Panc1 (cell line): ENCODE results near the gene CNR2.

Experiments used
- CTCF ChIP-seq: fragments of 450-650 bp; IDR thresholded peaks from 2 replicates; pipeline ENCODE4 v1.5.1; 2017; ENCODE audit warnings: mild to moderate bottlenecking
- POLR2AphosphoS5 ChIP-seq: IDR thresholded peaks from 2 replicates; pipeline ENCODE4 v1.6.1; 2012; ENCODE audit warnings: mild to moderate bottlenecking, low read depth, low read length, moderate library complexity
- REST ChIP-seq, 2 experiments: IDR thresholded peaks; 2 replicates each; pipeline ENCODE4 v1.6.1; 2011 to 2012; ENCODE audit warnings: low read depth in 2 of 2, control low read depth in 1 of 2, low read length in 1 of 2, mild to moderate bottlenecking in 1 of 2, moderate library complexity in 1 of 2; ENCODE audit not compliant: insufficient read depth in 1 of 2
- SIN3A ChIP-seq: IDR thresholded peaks from 2 replicates; pipeline ENCODE4 v1.6.1; 2012; ENCODE audit warnings: low read depth, mild to moderate bottlenecking, low read length, moderate library complexity, borderline replicate concordance; ENCODE audit not compliant: insufficient read depth

- TF ChIP-seq CTCF (no peak), SIN3A (no peak), POLR2AphosphoS5 (0 out of 2 replicates have a peak, but pooled peaks have one; percentile 16), REST (IDR thresholded peaks at IDR 0.05; ENCODE audit: insufficient read depth in 1 of 2, low read depth in 2 of 2, low read length in 1 of 2) (no peak)
These were observed 47.3 kb upstream of the CNR2 start for GRCh38 chr1:23960291-23961020.
